H9 (cell line): ENCODE data around the gene STXBP6. TPM values are rescaled to one million over a fixed set of nuclear protein-coding genes. Genes with fewer than 3 reads are reported as not detected.

Experiments used
- DNase-seq: peaks from one replicate; pipeline ENCODE4 v3.0.0-alpha.2; 2017
- H2AFZ ChIP-seq: one replicate; pipeline ENCODE4 v1.6.1; 2013; ENCODE audit warnings: mild to moderate bottlenecking, low read length, control low read depth, moderate library complexity
- H2AK5ac ChIP-seq: 2 replicates; pipeline ENCODE4 v1.6.1; 2013; ENCODE audit warnings: low read length, control low read depth, mixed read lengths; ENCODE audit not compliant: insufficient read length
- H2BK120ac ChIP-seq: one replicate; pipeline ENCODE4 v1.6.1; 2013; ENCODE audit warnings: low read depth, mild to moderate bottlenecking, low read length, control low read depth, inconsistent platforms; ENCODE audit not compliant: poor library complexity, severe bottlenecking
- H2BK12ac ChIP-seq: 2 replicates; pipeline ENCODE4 v1.6.1; 2013; ENCODE audit warnings: low read length, control low read depth, mixed read lengths, low read depth; ENCODE audit not compliant: insufficient read length
- H2BK15ac ChIP-seq: 2 replicates; pipeline ENCODE4 v1.6.1; 2013; ENCODE audit warnings: low read depth, low read length, control low read depth
- H2BK20ac ChIP-seq: one replicate; pipeline ENCODE4 v1.6.1; 2013; ENCODE audit warnings: low read depth, mild to moderate bottlenecking, low read length, control low read depth, inconsistent platforms; ENCODE audit not compliant: poor library complexity, severe bottlenecking
- H2BK5ac ChIP-seq: 2 replicates; pipeline ENCODE4 v1.6.1; 2013; ENCODE audit warnings: low read length, control low read depth, mixed read lengths; ENCODE audit not compliant: insufficient read length
- H3K14ac ChIP-seq: 2 replicates; pipeline ENCODE4 v1.6.1; 2013; ENCODE audit warnings: low read length, control low read depth; ENCODE audit not compliant: insufficient read depth
- H3K18ac ChIP-seq: 2 replicates; pipeline ENCODE4 v1.6.1; 2013; ENCODE audit warnings: low read depth, mild to moderate bottlenecking, mixed read lengths, low read length, control low read depth; ENCODE audit not compliant: insufficient read length
- H3K23ac ChIP-seq: 2 replicates; pipeline ENCODE4 v1.6.1; 2013; ENCODE audit warnings: low read length, control low read depth, mixed read lengths, low read depth; ENCODE audit not compliant: insufficient read length
- H3K23me2 ChIP-seq: 2 replicates; pipeline ENCODE4 v1.6.1; 2013; ENCODE audit warnings: low read depth, mild to moderate bottlenecking, mixed read lengths, low read length, control low read depth; ENCODE audit not compliant: insufficient read length, poor library complexity, severe bottlenecking
- H3K27ac ChIP-seq: 2 replicates; pipeline ENCODE4 v1.5.1; 2013; ENCODE audit warnings: low read length, control low read depth, mixed read lengths, low read depth; ENCODE audit not compliant: insufficient read length
- H3K27me3 ChIP-seq: 2 replicates; pipeline ENCODE4 v1.6.1; 2013; ENCODE audit warnings: low read length, control low read depth, inconsistent platforms; ENCODE audit not compliant: insufficient read depth
- H3K4ac ChIP-seq: 2 replicates; pipeline ENCODE4 v1.6.1; 2013; ENCODE audit warnings: low read depth, mild to moderate bottlenecking, control low read depth, inconsistent platforms, low read length, moderate library complexity
- H3K4me1 ChIP-seq: 2 replicates; pipeline ENCODE4 v1.6.1; 2013; ENCODE audit warnings: low read length, control low read depth, inconsistent platforms; ENCODE audit not compliant: insufficient read depth
- H3K4me2 ChIP-seq: 2 replicates; pipeline ENCODE4 v1.6.1; 2013; ENCODE audit warnings: low read length, control low read depth, mixed read lengths; ENCODE audit not compliant: insufficient read length, insufficient read depth
- H3K56ac ChIP-seq: 2 replicates; pipeline ENCODE4 v1.6.1; 2013; ENCODE audit warnings: low read depth, mild to moderate bottlenecking, mixed read lengths, low read length, control low read depth; ENCODE audit not compliant: insufficient read length
- H3K79me1 ChIP-seq: 2 replicates; pipeline ENCODE4 v1.6.1; 2013; ENCODE audit warnings: low read depth, mild to moderate bottlenecking, moderate library complexity, low read length, control low read depth, inconsistent platforms; ENCODE audit not compliant: insufficient read depth, poor library complexity, severe bottlenecking
- H3K79me2 ChIP-seq: 2 replicates; pipeline ENCODE4 v1.6.1; 2013; ENCODE audit warnings: low read length, control low read depth, inconsistent platforms; ENCODE audit not compliant: insufficient read depth
- H3K9ac ChIP-seq: 2 replicates; pipeline ENCODE4 v1.6.1; 2013; ENCODE audit warnings: low read length, control low read depth, mixed read lengths; ENCODE audit not compliant: insufficient read length; ENCODE audit errors: extremely low read depth
- H3K9me3 ChIP-seq: one replicate; pipeline ENCODE4 v1.6.1; 2013; ENCODE audit warnings: low read depth, low read length, inconsistent platforms; ENCODE audit not compliant: control insufficient read depth
- H3T11ph ChIP-seq: one replicate; pipeline ENCODE4 v1.6.1; 2013; ENCODE audit warnings: mild to moderate bottlenecking, low read length, control low read depth, inconsistent platforms
- H4K20me1 ChIP-seq: one replicate; pipeline ENCODE4 v1.6.1; 2013; ENCODE audit not compliant: control insufficient read depth, insufficient read length, insufficient read depth
- H4K5ac ChIP-seq: 2 replicates; pipeline ENCODE4 v1.6.1; 2013; ENCODE audit warnings: low read depth, mild to moderate bottlenecking, mixed read lengths, low read length, control low read depth; ENCODE audit not compliant: insufficient read length
- H4K8ac ChIP-seq: replicated peaks from 2 replicates; pipeline ENCODE4 v1.6.1; 2013; ENCODE audit warnings: low read length, control low read depth, mixed read lengths, low read depth; ENCODE audit not compliant: insufficient read length
- H4K91ac ChIP-seq: 2 replicates; pipeline ENCODE4 v1.6.1; 2013; ENCODE audit warnings: low read depth, mild to moderate bottlenecking, moderate library complexity, mixed read lengths, low read length, control low read depth; ENCODE audit not compliant: insufficient read length
- H3K27ac Mint-ChIP-seq, 3 experiments: 2 replicates in 2 of 3; 3 replicates in 1 of 3; pipeline ENCODE4 v1.8.0; 2020 to 2021; ENCODE audit warnings: mixed read lengths in 3 of 3, mild to moderate bottlenecking in 1 of 3, moderate library complexity in 1 of 3
- H3K27me3 Mint-ChIP-seq: 2 replicates; pipeline ENCODE4 v1.8.0; 2021; ENCODE audit warnings: low read depth, mild to moderate bottlenecking, moderate library complexity, mixed read lengths
- H3K36me3 Mint-ChIP-seq, 3 experiments: 2 replicates in 2 of 3; 3 replicates in 1 of 3; pipeline ENCODE4 v1.8.0; 2020 to 2021; ENCODE audit warnings: low read depth in 3 of 3, mixed read lengths in 3 of 3; ENCODE audit not compliant: insufficient read depth in 1 of 3
- H3K4me1 Mint-ChIP-seq, 2 experiments: 2 replicates each; pipeline ENCODE4 v1.8.0; 2020; ENCODE audit warnings: mixed read lengths in 2 of 2
- H3K4me3 Mint-ChIP-seq, 2 experiments: 2 replicates in 1 of 2; 3 replicates in 1 of 2; pipeline ENCODE4 v1.8.0; 2020 to 2021; ENCODE audit warnings: mild to moderate bottlenecking in 2 of 2, mixed read lengths in 2 of 2, moderate library complexity in 1 of 2
- H3K9me3 Mint-ChIP-seq, 2 experiments: 2 replicates in 1 of 2; 3 replicates in 1 of 2; pipeline ENCODE4 v1.8.0; 2020; ENCODE audit warnings: mild to moderate bottlenecking in 2 of 2, mixed read lengths in 2 of 2, moderate library complexity in 1 of 2
- WGBS: extraction: QIAGEN DNeasy Blood & Tissue Kit; methylation state at CpG from one replicate; pipeline ENCODE4 v1.1.7; 2013; ENCODE audit warnings: missing lambda C conversion rate, low lambda C conversion rate, mixed read lengths; ENCODE audit not compliant: insufficient read length; ENCODE audit errors: extremely low coverage; 5-methylcytosine and 5-hydroxymethylcytosine counted together
- total RNA-seq: library from RNA; stranded (reverse); gene quantifications from 2 replicates; pipeline ENCODE4 v1.2.1, GENCODE V29; 2021
- TF ChIP-seq, protein P1 (sequence below): fragments of 200-600 bp; sonication (generic); conservative IDR thresholded peaks from 3 replicates; pipeline ENCODE4 v1.8.0; 2021; ENCODE audit warnings: antibody characterized with exemption, mild to moderate bottlenecking

Gene STXBP6
- total RNA-seq, 1 experiment from 2014 or later = 3.6 TPM

- peaks cover 12% of the 10 kb centered on the region for H3K23me2 ChIP-seq
- no peaks in the 10 kb centered on the region for H3K36me3 Mint-ChIP-seq
- TF ChIP-seq, protein P1, sequence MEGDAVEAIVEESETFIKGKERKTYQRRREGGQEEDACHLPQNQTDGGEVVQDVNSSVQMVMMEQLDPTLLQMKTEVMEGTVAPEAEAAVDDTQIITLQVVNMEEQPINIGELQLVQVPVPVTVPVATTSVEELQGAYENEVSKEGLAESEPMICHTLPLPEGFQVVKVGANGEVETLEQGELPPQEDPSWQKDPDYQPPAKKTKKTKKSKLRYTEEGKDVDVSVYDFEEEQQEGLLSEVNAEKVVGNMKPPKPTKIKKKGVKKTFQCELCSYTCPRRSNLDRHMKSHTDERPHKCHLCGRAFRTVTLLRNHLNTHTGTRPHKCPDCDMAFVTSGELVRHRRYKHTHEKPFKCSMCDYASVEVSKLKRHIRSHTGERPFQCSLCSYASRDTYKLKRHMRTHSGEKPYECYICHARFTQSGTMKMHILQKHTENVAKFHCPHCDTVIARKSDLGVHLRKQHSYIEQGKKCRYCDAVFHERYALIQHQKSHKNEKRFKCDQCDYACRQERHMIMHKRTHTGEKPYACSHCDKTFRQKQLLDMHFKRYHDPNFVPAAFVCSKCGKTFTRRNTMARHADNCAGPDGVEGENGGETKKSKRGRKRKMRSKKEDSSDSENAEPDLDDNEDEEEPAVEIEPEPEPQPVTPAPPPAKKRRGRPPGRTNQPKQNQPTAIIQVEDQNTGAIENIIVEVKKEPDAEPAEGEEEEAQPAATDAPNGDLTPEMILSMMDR = no peak
- H3T11ph ChIP-seq = no peak overlapping the region
- no peaks in the 10 kb centered on the region for H3K79me2 ChIP-seq
- H3K4ac ChIP-seq = no peak overlapping the region
- H3K9me3 Mint-ChIP-seq = peaks cover 2 to 3% of the 10 kb centered on the region in 2 experiments; a peak in 1 of 5 replicates
- peaks cover 22% of the 10 kb centered on the region for H3K27me3 ChIP-seq
- H4K8ac ChIP-seq = no peak overlapping the region
- H3K27me3 Mint-ChIP-seq = peaks cover 45% of the 10 kb centered on the region
- no peak overlapping the region for H2BK15ac ChIP-seq
- no peak overlapping the region for H2BK120ac ChIP-seq
- no peak overlapping the region for H3K27ac Mint-ChIP-seq
- H2BK12ac ChIP-seq = no peak overlapping the region
- H3K23ac ChIP-seq = no peak overlapping the region
- no peak overlapping the region for H2AFZ ChIP-seq
- no peak overlapping the region for H3K4me2 ChIP-seq
- H3K56ac ChIP-seq = no peak overlapping the region
- no peak for DNase-seq
- H4K5ac ChIP-seq = no peak overlapping the region
- H2BK5ac ChIP-seq = no peak overlapping the region
- H3K18ac ChIP-seq = no peak overlapping the region
- H2BK20ac ChIP-seq = no peak overlapping the region
- H3K27ac ChIP-seq = no peak overlapping the region
- no CpG with 5 or more reads among the region's 4 CpGs for WGBS
- H4K20me1 ChIP-seq = no peaks in the 10 kb centered on the region
- no peak overlapping the region for H3K9ac ChIP-seq
- H2AK5ac ChIP-seq = no peak overlapping the region
- H3K9me3 ChIP-seq = no peaks in the 10 kb centered on the region
- H3K4me3 Mint-ChIP-seq = no peak overlapping the region
- H3K79me1 ChIP-seq = no peaks in the 10 kb centered on the region
- H3K4me1 ChIP-seq = peaks cover 5% of the 10 kb centered on the region
- no peak overlapping the region for H3K14ac ChIP-seq
- peaks cover 34 to 41% of the 10 kb centered on the region in 2 experiments for H3K4me1 Mint-ChIP-seq
- H4K91ac ChIP-seq = no peak overlapping the region
Measured at GRCh38 chr14:25052921-25053320, 3.0 kb upstream of the STXBP6 start.
